GM12891 (cell line): Measurements from ENCODE around the gene PCNT.

Experiments
- PAX5 ChIP-seq: IDR thresholded peaks from 2 replicates; pipeline ENCODE4 v1.6.1; 2011; ENCODE audit warnings: low read length, moderate library complexity, mild to moderate bottlenecking; ENCODE audit not compliant: insufficient read depth, severe bottlenecking
- POLR2A ChIP-seq: IDR thresholded peaks from 2 replicates; pipeline ENCODE4 v1.6.1; 2011; ENCODE audit warnings: low read depth, low read length, control low read depth
- POLR2AphosphoS5 ChIP-seq: IDR thresholded peaks from 2 replicates; pipeline ENCODE4 v1.6.1; 2011; ENCODE audit warnings: low read depth, low read length, control low read depth
- POU2F2 ChIP-seq: IDR thresholded peaks from 2 replicates; pipeline ENCODE4 v1.6.1; 2011; ENCODE audit warnings: low read depth, mild to moderate bottlenecking, control low read depth, low read length, moderate library complexity
- SPI1 ChIP-seq: IDR thresholded peaks from 2 replicates; pipeline ENCODE4 v1.6.1; 2011; ENCODE audit warnings: low read depth, low read length, control low read depth
- TAF1 ChIP-seq: IDR thresholded peaks from 2 replicates; pipeline ENCODE4 v1.6.1; 2011; ENCODE audit warnings: low read depth, low read length, control low read depth

DNA sequence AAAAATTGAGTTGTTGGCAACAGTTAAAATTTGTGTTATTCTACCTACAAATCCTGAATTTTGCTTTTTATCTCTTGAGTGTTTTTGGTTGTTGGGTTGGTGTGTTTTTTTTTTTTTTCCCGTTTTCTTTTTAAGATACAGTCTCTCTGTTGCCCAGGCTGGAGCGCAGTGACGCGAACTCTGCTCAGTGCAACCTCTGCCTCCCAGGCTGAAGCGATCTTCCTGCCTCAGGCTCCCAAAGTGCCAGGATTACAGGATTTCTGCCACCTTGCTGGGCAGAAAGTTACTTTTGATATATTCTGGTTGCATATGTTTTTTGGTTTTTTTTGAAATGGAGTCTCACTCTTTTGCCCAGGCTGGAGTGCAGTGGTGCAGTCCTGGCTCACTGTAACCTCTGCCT lies 4.2 kb downstream of the PCNT start:
- no peak for TF ChIP-seq SPI1
- no peak for TF ChIP-seq POLR2A
- no peak for TF ChIP-seq POLR2AphosphoS5
- no peak for TF ChIP-seq PAX5
- TF ChIP-seq TAF1: no peak
- TF ChIP-seq POU2F2: no peak
